ENCODE measurements around the gene IPO4. TPM values are rescaled to one million over a fixed set of nuclear protein-coding genes. Genes with fewer than 3 reads are reported as not detected.

IPO4 gene
- polyA plus RNA-seq, 1 donor (not counting 4 experiments of a cell fraction or from before 2014, with no cell fraction given), result 18.6 TPM

DNA sequence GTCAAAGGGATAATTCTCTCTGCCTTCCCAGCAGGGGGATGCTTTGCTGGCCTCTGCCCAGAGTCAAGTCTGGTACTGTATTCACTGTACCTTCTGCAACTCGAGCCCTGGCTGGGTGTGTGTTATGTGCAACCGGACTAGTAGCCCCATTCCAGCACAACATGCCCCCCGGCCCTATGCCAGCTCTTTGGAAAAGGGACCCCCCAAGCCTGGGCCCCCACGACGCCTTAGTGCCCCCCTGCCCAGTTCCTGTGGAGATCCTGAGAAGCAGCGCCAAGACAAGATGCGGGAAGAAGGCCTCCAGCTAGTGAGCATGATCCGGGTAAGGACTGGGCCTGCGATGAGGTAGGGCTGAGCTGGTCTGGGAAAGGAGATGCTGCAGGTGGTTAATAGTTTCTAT, 38.0 kb downstream of the IPO4 start:
- no peaks in the 10 kb centered on the region for H4K20me1 ChIP-seq (ENCODE audit: control insufficient read depth, extremely low read depth, insufficient read depth, low read length)
- FAIRE-seq (no peak), DNase-seq (ENCODE audit: low read depth, low spot score) (no peak)
- peaks cover 14% of the 10 kb centered on the region for H3K4me1 ChIP-seq (ENCODE audit: control insufficient read depth, extremely low read depth, insufficient read depth, low read length)
- no peaks in the 10 kb centered on the region for H3K9me1 ChIP-seq (ENCODE audit: control insufficient read depth, extremely low read depth, insufficient read depth, low read length)
- H3K79me2 ChIP-seq (ENCODE audit: control insufficient read depth, insufficient read depth, low read length), result peaks cover 44% of the 10 kb centered on the region
- H3K4me3 ChIP-seq (ENCODE audit: control insufficient read depth in 2 of 3, extremely low read depth in 1 of 3, insufficient read depth in 2 of 3, low read depth in 1 of 3, low read length in 3 of 3), result no peak overlapping the region
- H3K36me3 ChIP-seq (ENCODE audit: control insufficient read depth in 2 of 2, extremely low read depth in 1 of 2, insufficient read depth in 2 of 2, low read length in 2 of 2), result peaks cover 34 to 48% of the 10 kb centered on the region in 2 experiments
- dilution Hi-C loops (cut with MboI; ENCODE audit: extremely low pct_ligation_motif_present, low sequenced_read_pairs), result no loop called here
- H3K27me3 ChIP-seq (ENCODE audit: control insufficient read depth, extremely low read depth, insufficient read depth, low read length), result no peaks in the 10 kb centered on the region
- no peak overlapping the region for H3K9ac ChIP-seq (ENCODE audit: control insufficient read depth, extremely low read depth, insufficient read depth, low read length)
- H2AFZ ChIP-seq (ENCODE audit: control insufficient read depth, low read length), result no peak overlapping the region
- H3K4me2 ChIP-seq (ENCODE audit: control insufficient read depth, extremely low read depth, insufficient read depth, low read depth, low read length), result no peak overlapping the region
- no peak for TF ChIP-seq CTCF (optimal IDR thresholded peaks at IDR 0.05 in 1 of 3, IDR thresholded peaks at IDR 0.05 in 1 of 3, conservative IDR thresholded peaks at IDR 0.05 in 1 of 3; ENCODE audit: extremely low read depth in 1 of 3, insufficient read depth in 2 of 3, low read length in 3 of 3)
- TF ChIP-seq EZH2 (IDR thresholded peaks at IDR 0.05; ENCODE audit: low read length), result no peak
- H3K27ac ChIP-seq (ENCODE audit: control insufficient read depth, insufficient read depth, low read length), result no peak overlapping the region
- H3K9me3 ChIP-seq (ENCODE audit: control insufficient read depth, low read depth, low read length), result no peaks in the 10 kb centered on the region

DNA sequence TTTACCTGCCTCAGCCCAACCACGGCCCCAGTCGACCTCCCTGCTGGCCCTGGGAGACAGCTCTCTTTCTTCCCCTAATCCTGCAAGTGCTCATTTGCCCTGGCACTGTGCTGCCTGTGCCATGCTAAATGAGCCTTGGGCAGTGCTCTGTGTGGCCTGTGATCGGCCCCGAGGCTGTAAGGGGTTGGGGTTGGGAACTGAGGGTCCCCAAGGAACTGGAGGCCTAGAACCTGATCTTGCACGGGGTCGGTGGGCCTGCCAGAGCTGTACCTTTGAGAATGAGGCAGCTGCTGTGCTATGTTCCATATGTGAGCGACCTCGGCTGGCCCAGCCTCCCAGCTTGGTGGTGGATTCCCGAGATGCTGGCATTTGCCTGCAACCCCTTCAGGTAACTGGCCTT, 38.6 kb downstream of the IPO4 start:
- Histone ChIP-seq H3K27ac (ENCODE audit: control insufficient read depth, insufficient read depth, low read length) (no peak overlapping the region), H4K20me1 (ENCODE audit: control insufficient read depth, extremely low read depth, insufficient read depth, low read length) (no peaks in the 10 kb centered on the region), H3K9me1 (ENCODE audit: control insufficient read depth, extremely low read depth, insufficient read depth, low read length) (no peaks in the 10 kb centered on the region), H3K79me2 (ENCODE audit: control insufficient read depth, insufficient read depth, low read length) (peaks cover 49% of the 10 kb centered on the region), H3K9ac (ENCODE audit: control insufficient read depth, extremely low read depth, insufficient read depth, low read length) (no peak overlapping the region), H3K4me1 (ENCODE audit: control insufficient read depth, extremely low read depth, insufficient read depth, low read length) (peaks cover 19% of the 10 kb centered on the region), H3K27me3 (ENCODE audit: control insufficient read depth, extremely low read depth, insufficient read depth, low read length) (no peaks in the 10 kb centered on the region), H2AFZ (ENCODE audit: control insufficient read depth, low read length) (no peak overlapping the region), H3K4me3 (ENCODE audit: control insufficient read depth in 2 of 3, extremely low read depth in 1 of 3, insufficient read depth in 2 of 3, low read depth in 1 of 3, low read length in 3 of 3) (no peak overlapping the region), H3K9me3 (ENCODE audit: control insufficient read depth, low read depth, low read length) (no peaks in the 10 kb centered on the region), H3K4me2 (ENCODE audit: control insufficient read depth, extremely low read depth, insufficient read depth, low read depth, low read length) (no peak overlapping the region), H3K36me3 (ENCODE audit: control insufficient read depth in 2 of 2, extremely low read depth in 1 of 2, insufficient read depth in 2 of 2, low read length in 2 of 2) (peaks cover 29 to 42% of the 10 kb centered on the region in 2 experiments)
- dilution Hi-C loops (cut with MboI; ENCODE audit: extremely low pct_ligation_motif_present, low sequenced_read_pairs), result no loop called here
- no peak for DNase-seq (ENCODE audit: low read depth, low spot score)
- TF ChIP-seq CTCF (optimal IDR thresholded peaks at IDR 0.05 in 1 of 3, IDR thresholded peaks at IDR 0.05 in 1 of 3, conservative IDR thresholded peaks at IDR 0.05 in 1 of 3; ENCODE audit: extremely low read depth in 1 of 3, insufficient read depth in 2 of 3, low read length in 3 of 3) (no peak), EZH2 (IDR thresholded peaks at IDR 0.05; ENCODE audit: low read length) (no peak)
- FAIRE-seq, result no peak

Measured in keratinocyte (primary cell).